ENCODE results near the gene BCR. TPM values are rescaled to one million over a fixed set of nuclear protein-coding genes. Genes with fewer than 3 reads are reported as not detected.

BCR gene
- total and polyA plus RNA-seq, 9 donors, result 7.1 to 44.6 (median 35.6) TPM

DNA sequence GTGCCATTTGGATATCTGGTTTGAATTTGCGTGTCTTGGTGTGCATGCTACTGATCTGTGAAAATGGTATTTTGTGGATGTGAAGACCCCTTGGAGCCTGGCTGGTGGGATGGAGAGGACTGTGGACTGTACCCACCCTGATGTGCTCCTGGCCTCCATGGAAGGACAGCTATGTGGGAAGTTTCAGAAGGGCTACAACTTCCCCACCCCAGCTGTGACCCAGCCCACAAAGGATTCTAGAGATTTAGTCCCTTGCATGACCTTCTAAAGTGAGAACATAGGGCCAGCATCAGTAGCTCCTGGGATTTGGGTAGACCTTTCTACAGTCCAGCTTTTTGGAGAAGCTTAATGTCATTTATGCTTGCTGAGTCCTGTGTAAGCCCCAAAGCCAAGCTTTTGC lies 173.4 kb downstream of the BCR start:
- no peaks in the 10 kb centered on the region for H3K4me1 ChIP-seq (ENCODE audit: insufficient read depth)
- WGBS, 3 donors, result 88 to 98% (median 94%) methylated on average over 1 of the region's 1 CpG
- intact Hi-C loops (cut with DNase I), result no loop called here
- H3K27ac ChIP-seq, result no peak overlapping the region
- DNase-seq, result no peak
- H3K27me3 ChIP-seq, result no peaks in the 10 kb centered on the region
- H3K9me3 ChIP-seq, result no peaks in the 10 kb centered on the region
- H3K4me3 ChIP-seq, result no peak overlapping the region
- no peaks in the 10 kb centered on the region for H3K36me3 ChIP-seq
- TF ChIP-seq, protein P1, sequence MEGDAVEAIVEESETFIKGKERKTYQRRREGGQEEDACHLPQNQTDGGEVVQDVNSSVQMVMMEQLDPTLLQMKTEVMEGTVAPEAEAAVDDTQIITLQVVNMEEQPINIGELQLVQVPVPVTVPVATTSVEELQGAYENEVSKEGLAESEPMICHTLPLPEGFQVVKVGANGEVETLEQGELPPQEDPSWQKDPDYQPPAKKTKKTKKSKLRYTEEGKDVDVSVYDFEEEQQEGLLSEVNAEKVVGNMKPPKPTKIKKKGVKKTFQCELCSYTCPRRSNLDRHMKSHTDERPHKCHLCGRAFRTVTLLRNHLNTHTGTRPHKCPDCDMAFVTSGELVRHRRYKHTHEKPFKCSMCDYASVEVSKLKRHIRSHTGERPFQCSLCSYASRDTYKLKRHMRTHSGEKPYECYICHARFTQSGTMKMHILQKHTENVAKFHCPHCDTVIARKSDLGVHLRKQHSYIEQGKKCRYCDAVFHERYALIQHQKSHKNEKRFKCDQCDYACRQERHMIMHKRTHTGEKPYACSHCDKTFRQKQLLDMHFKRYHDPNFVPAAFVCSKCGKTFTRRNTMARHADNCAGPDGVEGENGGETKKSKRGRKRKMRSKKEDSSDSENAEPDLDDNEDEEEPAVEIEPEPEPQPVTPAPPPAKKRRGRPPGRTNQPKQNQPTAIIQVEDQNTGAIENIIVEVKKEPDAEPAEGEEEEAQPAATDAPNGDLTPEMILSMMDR (IDR thresholded peaks at IDR 0.05), result no peak
- TF ChIP-seq EP300 (IDR thresholded peaks at IDR 0.05), result no peak
- no peak for TF ChIP-seq POLR2A (IDR thresholded peaks at IDR 0.05)

DNA sequence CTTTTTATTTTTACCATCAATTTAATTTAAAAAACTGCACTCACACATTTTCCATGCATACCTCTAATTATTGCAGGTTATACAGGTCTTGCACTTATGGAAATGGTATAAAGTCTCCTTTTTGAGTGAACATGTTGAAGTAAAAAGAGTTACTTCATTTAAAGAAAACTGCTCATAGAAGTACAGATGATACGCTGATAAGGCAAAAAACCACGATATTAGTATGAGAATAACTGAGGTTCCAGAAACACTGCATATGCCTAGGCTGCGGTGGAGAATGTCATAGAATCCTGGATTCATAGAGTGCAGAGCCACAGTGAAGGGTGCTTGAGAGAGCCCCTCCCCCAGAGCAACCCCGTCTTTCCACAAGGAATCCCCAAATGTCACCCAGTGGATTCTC lies 175.8 kb downstream of the BCR start:
- no peaks in the 10 kb centered on the region for H3K27me3 ChIP-seq
- H3K4me1 ChIP-seq (ENCODE audit: insufficient read depth), result no peaks in the 10 kb centered on the region
- TF ChIP-seq, protein P1 (IDR thresholded peaks at IDR 0.05), result no peak
- TF ChIP-seq POLR2A (IDR thresholded peaks at IDR 0.05) (no peak), EP300 (IDR thresholded peaks at IDR 0.05) (no peak)
- no peak overlapping the region for H3K4me3 ChIP-seq
- H3K27ac ChIP-seq, result no peak overlapping the region
- WGBS, 3 donors, result 69 to 95% (median 81%) methylated on average over 4 of the region's 4 CpGs
- H3K36me3 ChIP-seq, result no peaks in the 10 kb centered on the region
- DNase-seq, result no peak
- H3K9me3 ChIP-seq, result no peaks in the 10 kb centered on the region
- intact Hi-C loops (cut with DNase I), result no loop called here

DNA sequence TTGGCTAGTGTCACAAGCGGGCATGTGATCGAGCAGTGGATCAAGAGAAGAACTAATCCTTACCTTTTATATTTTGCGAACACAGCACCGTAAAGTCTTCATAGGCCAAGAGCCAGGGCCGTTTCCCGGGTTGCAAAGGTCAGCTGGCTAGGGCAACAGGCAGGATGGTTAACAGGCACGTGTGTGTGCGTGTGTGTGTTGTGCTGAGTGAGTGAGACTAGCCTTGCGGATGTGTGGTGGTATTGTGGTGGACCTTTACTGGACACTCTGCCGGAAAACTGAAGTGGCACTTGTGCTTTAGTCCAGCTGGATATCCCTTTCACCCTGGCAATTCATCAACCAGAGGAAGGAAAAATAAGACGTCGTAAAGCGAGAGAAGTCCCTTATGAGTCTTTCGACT lies 176.7 kb downstream of the BCR start:
- WGBS, 3 donors, result 64 to 83% (median 77%) methylated on average over 14 of the region's 14 CpGs
- H3K27ac ChIP-seq, result no peak overlapping the region
- TF ChIP-seq POLR2A (IDR thresholded peaks at IDR 0.05), result no peak
- TF ChIP-seq, protein P1 (IDR thresholded peaks at IDR 0.05), result no peak
- no peak for TF ChIP-seq EP300 (IDR thresholded peaks at IDR 0.05)
- H3K4me3 ChIP-seq, result no peak overlapping the region
- no peaks in the 10 kb centered on the region for H3K27me3 ChIP-seq
- intact Hi-C loops (cut with DNase I), result no loop called here
- DNase-seq, result no peak
- H3K36me3 ChIP-seq, result no peaks in the 10 kb centered on the region
- no peaks in the 10 kb centered on the region for H3K9me3 ChIP-seq
- H3K4me1 ChIP-seq (ENCODE audit: insufficient read depth), result no peaks in the 10 kb centered on the region

DNA sequence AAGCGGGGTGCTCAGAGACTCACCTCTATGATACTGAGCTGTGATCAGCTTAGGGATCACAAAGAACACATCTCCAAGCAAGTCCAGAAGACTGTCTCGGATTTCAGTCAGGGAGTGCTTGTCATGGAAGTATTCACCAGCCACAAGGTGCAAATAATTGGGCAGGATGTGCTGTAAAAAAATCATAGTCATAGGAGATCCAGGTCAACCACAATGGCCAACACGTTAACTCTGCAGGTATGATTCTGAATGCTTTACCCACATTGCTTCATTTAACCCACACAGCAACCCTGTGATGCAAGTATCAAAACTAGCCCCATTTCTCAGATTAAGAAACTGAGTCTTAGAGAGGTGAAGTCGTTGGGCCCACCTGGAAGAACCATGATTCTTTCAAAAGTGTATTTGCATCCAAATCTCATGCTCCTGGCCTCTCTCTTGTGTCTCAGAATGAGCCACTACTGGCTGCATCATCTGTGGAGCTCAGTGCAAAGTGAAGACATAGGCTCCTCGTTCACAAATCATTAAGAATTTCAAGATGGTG lies 179.3 kb downstream of the BCR start:
- Histone ChIP-seq H3K27me3 (no peaks in the 10 kb centered on the region), H3K4me3 (no peak overlapping the region), H3K9me3 (no peaks in the 10 kb centered on the region), H3K4me1 (ENCODE audit: insufficient read depth) (no peaks in the 10 kb centered on the region), H3K36me3 (no peaks in the 10 kb centered on the region), H3K27ac (no peak overlapping the region)
- 73 to 88% (median 78%) methylated on average over 5 of the region's 5 CpGs for WGBS, 3 donors
- intact Hi-C loops (cut with DNase I), result no loop called here
- no peak for DNase-seq
- TF ChIP-seq POLR2A (IDR thresholded peaks at IDR 0.05), result no peak

DNA sequence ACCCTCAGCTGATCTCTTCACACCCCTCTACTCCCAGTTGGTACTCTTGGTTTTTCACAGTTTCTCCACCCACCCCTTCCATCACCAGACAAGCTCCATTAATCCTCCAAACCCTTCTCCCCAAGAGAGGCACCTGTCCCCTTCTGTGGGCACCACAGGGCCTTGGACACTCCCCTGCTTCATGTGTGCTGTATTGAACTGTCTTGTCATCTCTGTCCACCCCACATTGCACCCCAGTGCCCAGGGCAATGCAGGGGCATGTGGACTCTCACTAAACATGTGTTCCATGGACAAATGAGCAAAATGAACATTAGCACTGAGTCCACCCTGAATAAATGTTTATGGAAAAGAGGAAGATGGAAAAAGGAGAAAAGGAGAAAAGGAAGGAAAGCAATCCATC lies 181.4 kb downstream of the BCR start:
- TF ChIP-seq POLR2A (IDR thresholded peaks at IDR 0.05) (no peak), EP300 (IDR thresholded peaks at IDR 0.05) (no peak)
- TF ChIP-seq, protein P1 (IDR thresholded peaks at IDR 0.05), result no peak
- no peak for DNase-seq
- Histone ChIP-seq H3K36me3 (no peaks in the 10 kb centered on the region), H3K27ac (no peak overlapping the region), H3K9me3 (no peaks in the 10 kb centered on the region), H3K4me3 (no peak overlapping the region), H3K4me1 (ENCODE audit: insufficient read depth) (no peaks in the 10 kb centered on the region), H3K27me3 (no peaks in the 10 kb centered on the region)
- intact Hi-C loops (cut with DNase I), result no loop called here
